Endothelial cell (in vitro differentiated cells): ENCODE results near the gene GSG1L. TPM values are rescaled to one million over a fixed set of nuclear protein-coding genes. Genes with fewer than 3 reads are reported as not detected.
"Not testable (repeated sequence)": the region's sequence is repeated elsewhere in the genome, so short reads cannot be mapped to it uniquely, and the experiment has no call there.

Experiments used
- DNase-seq: peaks from one replicate; pipeline ENCODE4 v3.0.0; 2021; ENCODE audit warnings: low spot score
- H3K27ac Mint-ChIP-seq: one replicate; pipeline ENCODE4 v1.8.0; 2021; ENCODE audit warnings: mixed read lengths, inconsistent platforms; ENCODE audit not compliant: unreplicated experiment
- H3K27me3 Mint-ChIP-seq: one replicate; pipeline ENCODE4 v1.8.0; 2021; ENCODE audit warnings: mild to moderate bottlenecking, moderate library complexity, mixed read lengths, inconsistent platforms; ENCODE audit not compliant: unreplicated experiment
- H3K36me3 Mint-ChIP-seq: one replicate; pipeline ENCODE4 v1.8.0; 2021; ENCODE audit warnings: mild to moderate bottlenecking, low read depth, mixed read lengths, inconsistent platforms; ENCODE audit not compliant: unreplicated experiment
- H3K4me1 Mint-ChIP-seq: one replicate; pipeline ENCODE4 v1.8.0; 2021; ENCODE audit warnings: mild to moderate bottlenecking, mixed read lengths, inconsistent platforms; ENCODE audit not compliant: unreplicated experiment
- H3K4me3 Mint-ChIP-seq: one replicate; pipeline ENCODE4 v1.8.0; 2021; ENCODE audit warnings: mild to moderate bottlenecking, mixed read lengths, inconsistent platforms; ENCODE audit not compliant: unreplicated experiment
- H3K9me3 Mint-ChIP-seq: one replicate; pipeline ENCODE4 v1.8.0; 2021; ENCODE audit warnings: mixed read lengths, inconsistent platforms; ENCODE audit not compliant: unreplicated experiment
- total RNA-seq: library from RNA; stranded (reverse); fragmentation: NEBNext Ultra II Directional; extraction: Animal tissue kit (Norgen Biotek cat#: 25700); gene quantifications from one replicate; pipeline ENCODE4 v1.2.1, GENCODE V29; 2021; ENCODE audit not compliant: unreplicated experiment
- TF ChIP-seq, protein P1 (sequence below): fragments of 200-600 bp; sonication (generic); IDR thresholded peaks from one replicate; pipeline ENCODE4 v1.5.0; 2021; ENCODE audit warnings: antibody characterized with exemption; ENCODE audit not compliant: unreplicated experiment

The GSG1L gene
- total RNA-seq, 1 donor from 2014 or later, result 0.38 TPM

DNA sequence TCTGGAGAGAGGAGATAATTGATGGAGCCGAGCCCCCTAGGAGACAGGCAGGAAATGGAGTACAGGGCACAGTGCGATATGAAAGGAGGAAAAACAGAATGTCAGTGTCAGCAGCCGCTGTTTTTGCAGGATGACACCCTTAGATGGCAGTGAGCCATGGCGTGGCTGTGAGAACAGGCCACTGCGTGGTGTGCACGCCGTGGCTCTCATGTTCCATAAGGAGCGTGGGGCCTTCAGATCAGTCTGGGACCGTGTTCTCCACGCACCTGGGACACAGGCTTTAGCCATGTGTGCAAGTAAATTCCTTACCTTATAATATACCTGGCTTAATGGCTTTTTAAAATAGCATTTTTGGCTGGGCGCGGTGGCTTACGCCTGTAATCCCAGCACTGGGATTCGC, 315.6 kb downstream of the GSG1L start:
- TF ChIP-seq, protein P1, sequence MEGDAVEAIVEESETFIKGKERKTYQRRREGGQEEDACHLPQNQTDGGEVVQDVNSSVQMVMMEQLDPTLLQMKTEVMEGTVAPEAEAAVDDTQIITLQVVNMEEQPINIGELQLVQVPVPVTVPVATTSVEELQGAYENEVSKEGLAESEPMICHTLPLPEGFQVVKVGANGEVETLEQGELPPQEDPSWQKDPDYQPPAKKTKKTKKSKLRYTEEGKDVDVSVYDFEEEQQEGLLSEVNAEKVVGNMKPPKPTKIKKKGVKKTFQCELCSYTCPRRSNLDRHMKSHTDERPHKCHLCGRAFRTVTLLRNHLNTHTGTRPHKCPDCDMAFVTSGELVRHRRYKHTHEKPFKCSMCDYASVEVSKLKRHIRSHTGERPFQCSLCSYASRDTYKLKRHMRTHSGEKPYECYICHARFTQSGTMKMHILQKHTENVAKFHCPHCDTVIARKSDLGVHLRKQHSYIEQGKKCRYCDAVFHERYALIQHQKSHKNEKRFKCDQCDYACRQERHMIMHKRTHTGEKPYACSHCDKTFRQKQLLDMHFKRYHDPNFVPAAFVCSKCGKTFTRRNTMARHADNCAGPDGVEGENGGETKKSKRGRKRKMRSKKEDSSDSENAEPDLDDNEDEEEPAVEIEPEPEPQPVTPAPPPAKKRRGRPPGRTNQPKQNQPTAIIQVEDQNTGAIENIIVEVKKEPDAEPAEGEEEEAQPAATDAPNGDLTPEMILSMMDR, result no peak
- Mint-ChIP-seq H3K27me3 (peaks cover 6% of the 10 kb centered on the region), H3K36me3 (peaks cover 24% of the 10 kb centered on the region), H3K27ac (no peak overlapping the region), H3K4me1 (peaks cover 4% of the 10 kb centered on the region), H3K9me3 (no peaks in the 10 kb centered on the region), H3K4me3 (no peak overlapping the region)
- no peak for DNase-seq

DNA sequence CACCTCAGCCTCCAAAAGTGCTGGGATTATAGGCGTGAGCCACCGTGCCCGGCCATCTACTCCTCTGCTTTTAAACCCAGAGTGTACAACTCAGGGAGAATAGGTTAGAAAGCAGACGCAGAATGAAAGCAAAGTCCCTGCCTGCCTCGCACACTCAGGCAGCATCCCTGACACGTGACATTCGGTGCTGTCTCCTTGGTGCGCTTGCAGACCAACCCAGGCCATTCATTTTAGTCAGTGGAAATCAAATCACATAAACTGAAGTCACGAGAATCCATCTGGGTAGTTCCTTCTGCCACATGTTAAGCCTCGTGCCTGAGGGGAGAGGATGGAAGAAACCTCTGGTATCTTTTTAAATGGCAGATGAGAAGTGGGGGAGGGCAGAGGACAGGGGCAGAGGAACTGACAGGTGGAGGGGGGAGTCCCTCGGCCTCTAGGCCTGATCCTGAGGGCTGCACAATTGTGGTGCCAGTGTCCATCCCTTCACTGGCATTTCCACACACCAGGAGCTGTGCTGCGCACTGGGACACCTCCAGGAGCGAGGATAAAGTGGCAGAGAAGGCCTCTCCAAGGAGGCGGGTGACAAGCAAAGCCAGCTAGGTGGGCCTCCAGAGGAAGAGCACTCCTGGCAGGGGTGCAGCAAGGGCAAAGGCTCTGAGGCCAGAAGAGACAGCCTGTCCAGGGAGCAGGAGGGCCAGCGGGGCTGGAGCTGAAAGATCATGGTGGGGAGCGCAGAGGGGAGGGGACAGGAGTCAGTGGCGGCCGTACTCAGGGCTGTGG, 317.2 kb downstream of the GSG1L start:
- TF ChIP-seq, protein P1, result no peak
- Mint-ChIP-seq H3K27ac (no peak overlapping the region), H3K36me3 (peaks cover 12% of the 10 kb centered on the region), H3K4me3 (no peak overlapping the region), H3K9me3 (no peaks in the 10 kb centered on the region), H3K27me3 (peaks cover 4% of the 10 kb centered on the region), H3K4me1 (peaks cover 4% of the 10 kb centered on the region)
- no peak for DNase-seq

DNA sequence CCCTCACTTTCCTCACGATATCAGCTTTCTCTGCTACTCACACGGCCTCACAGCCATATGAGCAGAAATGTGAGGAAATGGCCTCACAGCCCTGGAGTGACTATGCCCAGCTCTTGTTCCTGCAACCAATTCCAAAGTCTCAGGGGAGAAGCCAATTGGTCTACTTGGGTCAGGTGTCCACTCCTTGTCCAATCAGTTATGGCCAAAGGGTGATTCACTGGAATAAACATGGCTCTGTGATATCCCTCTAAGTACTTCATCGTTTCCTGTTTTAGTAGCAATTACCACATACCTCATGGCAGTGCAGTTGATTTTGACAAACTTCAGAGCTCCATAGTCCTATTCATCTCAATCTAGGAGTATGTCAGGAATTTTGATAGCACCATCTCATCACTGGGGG, 318.2 kb downstream of the GSG1L start:
- DNase-seq, result no peak
- H3K4me1 Mint-ChIP-seq, result peaks cover 4% of the 10 kb centered on the region
- TF ChIP-seq, protein P1, result no peak
- H3K27me3 Mint-ChIP-seq, result peaks cover 4% of the 10 kb centered on the region
- no peak overlapping the region for H3K4me3 Mint-ChIP-seq
- H3K27ac Mint-ChIP-seq, result no peak overlapping the region
- H3K9me3 Mint-ChIP-seq, result no peaks in the 10 kb centered on the region
- peaks cover 12% of the 10 kb centered on the region for H3K36me3 Mint-ChIP-seq

DNA sequence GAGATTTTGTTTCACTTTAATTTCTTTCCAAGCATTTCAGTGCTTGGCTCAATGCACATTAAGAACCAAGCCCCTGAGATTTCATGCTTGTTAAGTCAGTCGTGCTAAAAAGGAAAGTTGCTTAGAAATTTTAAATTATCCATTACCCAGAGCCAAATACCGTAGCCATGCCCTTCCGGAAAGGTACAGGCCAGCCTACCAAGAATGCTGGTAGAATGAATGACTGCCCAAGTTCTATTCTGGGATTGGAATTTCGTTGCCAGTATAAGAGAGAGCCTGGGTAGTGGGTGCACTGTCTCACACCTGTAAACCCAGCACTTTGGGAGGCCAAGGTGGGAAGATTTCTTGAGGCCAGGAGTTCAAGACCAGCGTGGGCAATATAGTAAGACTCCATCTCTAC, 319.6 kb downstream of the GSG1L start:
- H3K9me3 Mint-ChIP-seq, result no peaks in the 10 kb centered on the region
- H3K4me1 Mint-ChIP-seq, result peaks cover 9% of the 10 kb centered on the region
- no peak for DNase-seq
- no peak overlapping the region for H3K4me3 Mint-ChIP-seq
- TF ChIP-seq, protein P1, result no peak
- peaks cover 13% of the 10 kb centered on the region for H3K36me3 Mint-ChIP-seq
- no peak overlapping the region for H3K27ac Mint-ChIP-seq
- H3K27me3 Mint-ChIP-seq, result peaks cover 4% of the 10 kb centered on the region

DNA sequence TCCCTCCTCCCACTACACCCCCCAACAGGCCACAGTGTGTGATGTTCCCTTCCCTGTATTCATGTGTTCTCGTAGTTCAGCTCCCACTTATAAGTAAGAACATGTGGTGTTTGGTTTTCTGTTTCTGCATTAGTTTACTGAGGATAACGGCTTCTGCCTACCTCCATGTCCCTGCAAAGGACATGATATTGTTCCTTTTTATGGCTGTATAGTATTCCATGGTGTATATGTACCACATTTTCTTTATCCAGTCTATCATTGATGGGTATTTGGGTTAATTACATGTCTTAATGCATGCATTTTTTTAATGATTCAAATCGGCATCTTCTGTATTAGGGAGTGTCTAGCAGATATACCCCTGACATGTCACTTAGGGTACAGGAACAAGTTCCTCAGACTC, 320.5 kb downstream of the GSG1L start:
- not testable (repeated sequence) for DNase-seq, H3K27me3 Mint-ChIP-seq, H3K4me3 Mint-ChIP-seq, H3K9me3 Mint-ChIP-seq, H3K27ac Mint-ChIP-seq
- Mint-ChIP-seq H3K4me1 (peaks cover 12% of the 10 kb centered on the region), H3K36me3 (peaks cover 17% of the 10 kb centered on the region)
